ENCODE results near the gene TMEM62. TPM values are rescaled to one million over a fixed set of nuclear protein-coding genes. Genes with fewer than 3 reads are reported as not detected.
"Not testable (repeated sequence)": the region's sequence is repeated elsewhere in the genome, so short reads cannot be mapped to it uniquely, and the experiment has no call there.

TMEM62 gene
- total RNA-seq, 1 donor from 2014 or later = 9.3 TPM

DNA sequence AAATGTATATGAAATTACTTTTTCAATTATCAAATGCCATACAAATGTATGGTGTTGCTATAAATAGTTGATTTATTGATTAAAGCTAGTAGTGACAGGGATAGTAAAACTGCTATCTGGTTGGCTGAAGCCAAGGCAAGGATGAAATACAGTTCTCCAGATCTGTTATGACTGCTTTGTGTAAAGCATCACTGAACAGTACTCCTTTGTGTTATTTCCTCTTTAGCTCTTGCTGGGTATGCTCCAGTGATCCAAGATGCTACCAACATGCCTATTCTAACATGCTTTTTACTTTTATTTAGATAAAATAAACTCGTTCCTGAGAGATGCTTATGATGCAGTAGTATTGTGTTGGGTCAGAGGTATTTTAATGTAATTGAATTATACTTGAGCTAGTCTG is 15.1 kb upstream of the TMEM62 start:
- no peak for DNase-seq (ENCODE audit: low spot score)
- intact Hi-C loops (cut with DNase I) = no loop called here

DNA sequence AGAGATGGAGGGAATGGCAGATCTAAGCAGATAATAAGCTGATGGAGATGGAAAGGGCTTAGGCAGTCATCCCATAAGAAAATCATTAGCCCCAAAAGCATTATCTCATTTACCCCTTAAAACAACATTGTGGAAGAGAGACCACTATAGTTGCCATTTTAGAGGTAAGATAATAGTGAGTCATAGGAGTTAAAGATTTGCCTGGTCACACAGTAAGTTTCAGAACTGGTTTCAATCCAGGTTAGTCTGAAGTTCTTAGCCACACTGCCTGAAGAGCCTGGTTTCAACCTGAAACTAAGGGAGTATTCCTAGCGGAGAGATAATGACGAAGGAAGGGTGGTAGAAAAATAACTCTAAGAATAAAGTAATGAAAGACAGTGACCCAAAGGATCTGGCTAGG is 14.6 kb upstream of the TMEM62 start:
- no peak for DNase-seq (ENCODE audit: low spot score)
- intact Hi-C loops (cut with DNase I) = no loop called here

- no peak for DNase-seq (ENCODE audit: low spot score)
- intact Hi-C loops (cut with DNase I) = no loop called here
Observed at GRCh38 chr15:43121863-43122262, 11.5 kb upstream of the TMEM62 start.

- intact Hi-C loops (cut with DNase I) = no loop called here
- no peak for DNase-seq (ENCODE audit: low spot score)
Observed at GRCh38 chr15:43125100-43125661, 8.2 kb upstream of the TMEM62 start.

GRCh38 chr15:43126356-43126755 is 7.0 kb upstream of the TMEM62 start:
- no peak for DNase-seq (ENCODE audit: low spot score)
- intact Hi-C loops (cut with DNase I) = no loop called here

DNA sequence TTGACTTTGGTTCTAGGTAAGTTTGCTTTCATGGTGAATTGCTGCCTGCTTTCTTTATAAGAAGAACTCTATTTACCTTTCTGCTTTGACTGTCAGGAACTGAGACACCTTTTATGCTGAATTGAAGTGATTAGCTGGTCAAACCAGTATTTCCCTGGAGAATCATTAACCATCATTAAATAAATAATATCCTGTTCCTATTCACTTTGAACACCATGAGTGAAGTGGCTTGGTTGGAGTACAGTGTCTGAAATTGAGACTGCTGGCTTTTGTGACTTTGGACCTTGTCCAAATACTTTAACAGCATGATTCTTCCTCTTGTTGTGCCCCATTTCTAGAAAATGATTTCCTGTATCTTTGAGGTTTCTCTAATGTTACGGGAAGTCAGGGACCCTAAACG is 5.6 kb upstream of the TMEM62 start:
- intact Hi-C loops (cut with DNase I) = no loop called here
- no peak for DNase-seq (ENCODE audit: low spot score)

DNA sequence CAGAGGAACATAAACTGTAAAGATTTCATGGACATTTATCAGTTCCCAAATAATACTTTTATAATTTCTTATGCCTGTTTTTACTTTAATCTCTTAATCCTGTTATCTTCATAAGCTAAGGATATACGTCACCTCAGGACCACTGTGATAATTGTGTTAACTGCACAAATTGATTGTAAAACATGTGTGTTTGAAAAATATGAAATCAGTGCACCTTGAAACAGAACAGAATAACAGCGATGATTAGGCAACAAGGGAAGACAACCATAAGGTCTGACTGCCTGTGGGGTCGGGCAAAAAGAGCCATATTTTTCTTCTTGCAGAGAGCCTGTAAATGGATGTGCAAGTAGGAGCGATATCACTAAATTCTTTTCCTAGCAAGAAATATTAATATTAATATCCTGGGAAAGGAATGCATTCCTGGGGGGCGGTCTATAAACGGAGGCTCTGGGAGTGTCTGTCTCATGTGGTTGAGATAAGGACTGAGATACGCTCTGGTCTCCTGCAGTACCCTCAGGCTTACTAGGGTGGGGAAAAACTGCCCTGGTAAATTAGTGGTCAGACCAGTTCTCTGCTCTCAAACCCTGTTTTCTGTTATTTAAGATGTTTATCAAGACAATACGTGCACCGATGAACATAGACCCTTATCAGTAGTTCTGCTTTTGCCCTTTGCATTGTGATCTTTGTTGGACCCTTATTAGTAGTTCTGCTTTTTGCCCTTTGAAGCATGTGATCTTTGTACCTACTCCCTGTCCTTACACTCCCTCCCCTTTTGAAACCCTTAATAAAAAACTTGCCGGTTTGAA is 5.0 kb upstream of the TMEM62 start:
- DNase-seq (ENCODE audit: low spot score); intact Hi-C loops (cut with DNase I): not testable (repeated sequence)

- DNase-seq (ENCODE audit: low spot score) = no peak
- intact Hi-C loops (cut with DNase I) = no loop called here
Observed at GRCh38 chr15:43128980-43129335, 4.4 kb upstream of the TMEM62 start.

GRCh38 chr15:43132830-43133429 is 456 bp upstream of the TMEM62 start:
- no peak for DNase-seq (ENCODE audit: low spot score)
- intact Hi-C loops (cut with DNase I) = loop anchor here (5.0 kb wide), 1 partner anchor 54 kb away; the partner anchor contains the start of gene CCNDBP1

DNA sequence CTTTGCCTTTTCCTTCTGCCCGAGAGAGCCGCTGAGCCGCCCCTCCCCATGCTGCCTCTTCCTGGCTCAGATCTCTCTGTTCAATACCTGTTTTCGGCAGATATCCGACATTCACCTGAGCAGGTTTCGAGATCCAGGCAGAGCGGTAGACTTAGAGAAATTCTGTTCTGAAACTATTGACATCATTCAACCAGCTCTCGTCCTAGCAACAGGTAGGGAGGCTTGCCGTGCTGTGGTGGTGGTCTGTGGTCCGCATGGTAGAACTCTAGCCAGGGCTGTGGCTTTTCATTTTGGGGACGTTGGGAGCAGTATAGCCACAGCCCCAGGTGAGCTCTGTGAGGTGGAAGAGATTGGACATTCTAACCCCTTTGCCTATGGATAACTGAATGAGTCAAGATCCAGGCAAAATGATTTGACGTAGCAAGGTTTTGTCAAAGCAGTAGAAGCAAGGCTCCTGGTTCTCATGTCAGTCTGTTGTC is 810 bp downstream of the TMEM62 start:
- intact Hi-C loops (cut with DNase I) = loop anchor here (5.0 kb wide), 1 partner anchor 53 kb away; the partner anchor contains the start of gene CCNDBP1

DNA sequence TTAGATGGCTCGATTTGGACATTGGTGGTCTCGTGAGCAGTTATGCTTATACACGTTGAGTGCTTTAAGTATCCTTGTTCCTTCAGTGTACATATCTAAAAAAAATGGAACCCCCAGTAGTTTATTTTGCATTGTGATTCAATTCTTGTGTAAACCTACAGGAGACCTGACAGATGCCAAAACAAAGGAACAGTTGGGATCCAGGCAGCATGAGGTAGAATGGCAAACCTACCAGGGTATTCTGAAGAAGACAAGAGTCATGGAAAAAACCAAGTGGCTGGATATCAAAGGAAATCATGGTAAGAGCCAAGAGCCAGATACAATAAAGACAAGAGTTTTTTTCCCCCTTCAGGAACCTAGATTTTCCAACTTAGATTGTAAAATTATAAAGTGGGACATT is 2.0 kb downstream of the TMEM62 start:
- DNase-seq (ENCODE audit: low spot score) = no peak
- intact Hi-C loops (cut with DNase I) = no loop called here

More for the DNA sequence above, 810 bp downstream of the TMEM62 start:
- no peak for DNase-seq (ENCODE audit: low spot score)

- DNase-seq (ENCODE audit: low spot score) = no peak
- intact Hi-C loops (cut with DNase I) = no loop called here
Observed at GRCh38 chr15:43143203-43143941, 10.0 kb downstream of the TMEM62 start.

GRCh38 chr15:43144512-43144911 is 11.1 kb downstream of the TMEM62 start:
- intact Hi-C loops (cut with DNase I) = no loop called here
- no peak for DNase-seq (ENCODE audit: low spot score)

DNA sequence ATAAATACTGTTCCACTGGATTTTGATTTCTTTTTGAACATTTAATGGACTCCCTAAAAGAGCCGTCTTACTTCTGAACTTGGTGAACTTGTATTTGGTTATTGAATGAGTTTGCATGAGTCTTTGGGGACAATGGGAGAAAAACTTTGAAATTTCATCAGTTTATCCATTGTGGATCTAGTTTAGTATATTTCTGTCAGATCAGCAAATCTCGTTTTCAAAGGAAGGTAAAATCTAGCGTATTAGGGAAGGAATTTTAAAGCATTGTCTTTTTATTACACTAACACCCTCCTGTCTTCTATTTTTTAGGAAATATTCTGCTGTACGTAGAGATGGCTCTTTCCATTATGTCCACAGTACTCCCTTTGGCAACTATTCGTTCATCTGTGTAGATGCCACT is 12.8 kb downstream of the TMEM62 start:
- no peak for DNase-seq (ENCODE audit: low spot score)
- intact Hi-C loops (cut with DNase I) = no loop called here

- intact Hi-C loops (cut with DNase I) = no loop called here
Observed at GRCh38 chr15:43150191-43150929, 17.0 kb downstream of the TMEM62 start.

GRCh38 chr15:43151688-43152087 is 18.3 kb downstream of the TMEM62 start:
- intact Hi-C loops (cut with DNase I) = no loop called here
- no peak for DNase-seq (ENCODE audit: low spot score)

More at GRCh38 chr15:43150191-43150929, 17.0 kb downstream of the TMEM62 start:
- no peak for DNase-seq (ENCODE audit: low spot score)

DNA sequence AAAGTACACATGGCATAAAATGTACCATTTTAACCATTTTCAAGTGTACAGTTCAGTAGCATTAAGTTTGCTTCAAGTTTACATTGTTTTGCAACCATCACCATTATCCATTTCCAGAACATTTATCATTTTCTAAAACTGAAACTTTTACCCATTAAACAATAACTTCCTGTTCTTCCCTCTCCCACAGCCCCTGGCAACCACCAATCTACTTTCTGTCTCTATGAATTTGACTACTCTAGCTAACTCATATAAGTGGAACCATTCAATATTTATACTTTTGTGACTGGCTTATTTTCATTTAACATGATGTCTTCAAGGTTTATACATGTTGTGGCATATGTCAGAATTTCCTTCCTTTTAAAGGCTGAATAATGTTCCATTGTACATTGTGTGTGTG is 19.9 kb downstream of the TMEM62 start:
- intact Hi-C loops (cut with DNase I) = no loop called here
- DNase-seq (ENCODE audit: low spot score) = no peak

- no peak for DNase-seq (ENCODE audit: low spot score)
- intact Hi-C loops (cut with DNase I) = no loop called here
Observed at GRCh38 chr15:43165801-43166325, 32.5 kb downstream of the TMEM62 start.

GRCh38 chr15:43167261-43167660 is 33.9 kb downstream of the TMEM62 start:
- DNase-seq (ENCODE audit: low spot score); intact Hi-C loops (cut with DNase I): not testable (repeated sequence)
